HG02970 (cell line): ENCODE measurements around the gene C17orf100.
"Not testable (repeated sequence)": the region's sequence is repeated elsewhere in the genome, so short reads cannot be mapped to it uniquely, and the experiment has no call there.

ENCODE experiments used
- ATAC-seq: cut with Tn5 transposase; IDR thresholded peaks from one replicate; pipeline ENCODE4 v1.9.1; 2021; ENCODE audit warnings: mild to moderate bottlenecking, moderate library complexity, moderate number of reproducible peaks; ENCODE audit not compliant: unreplicated experiment, low FRiP score

Gene C17orf100

GRCh38 chr17:6686026-6686425 is 34.5 kb downstream of the C17orf100 start:
- no peak for ATAC-seq

- no peak for ATAC-seq
Observed at GRCh38 chr17:6688944-6689343, 37.4 kb downstream of the C17orf100 start.

- no peak for ATAC-seq
Observed at GRCh38 chr17:6690641-6691040, 39.1 kb downstream of the C17orf100 start.

- ATAC-seq: no peak
Observed at GRCh38 chr17:6691546-6691945, 40.0 kb downstream of the C17orf100 start.

- not testable (repeated sequence) for ATAC-seq
Observed at GRCh38 chr17:6691958-6692357, 40.4 kb downstream of the C17orf100 start.

GRCh38 chr17:6695051-6695450 is 43.5 kb downstream of the C17orf100 start:
- ATAC-seq: no peak

GRCh38 chr17:6695565-6695964 is 44.0 kb downstream of the C17orf100 start:
- no peak for ATAC-seq

- ATAC-seq: no peak
Observed at GRCh38 chr17:6696906-6697305, 45.3 kb downstream of the C17orf100 start.

- ATAC-seq: no peak
Observed at GRCh38 chr17:6698004-6698403, 46.4 kb downstream of the C17orf100 start.

- no peak for ATAC-seq
Observed at GRCh38 chr17:6699997-6700947, 48.7 kb downstream of the C17orf100 start.

GRCh38 chr17:6700948-6701307 is 49.4 kb downstream of the C17orf100 start:
- ATAC-seq: no peak

GRCh38 chr17:6701719-6702118 is 50.2 kb downstream of the C17orf100 start:
- no peak for ATAC-seq

- no peak for ATAC-seq
Observed at GRCh38 chr17:6702567-6703215, 51.1 kb downstream of the C17orf100 start.
